Mesendoderm (in vitro differentiated cells): ENCODE data around the gene FKBP9.

Experiments used
- DNase-seq: peaks from one replicate; pipeline ENCODE4 v3.0.0; 2013
- H2AK5ac ChIP-seq: 2 replicates; pipeline ENCODE4 v1.6.1; 2013; ENCODE audit warnings: low read length, inconsistent platforms
- H2BK120ac ChIP-seq: 2 replicates; pipeline ENCODE4 v1.6.1; 2013; ENCODE audit warnings: low read depth, mild to moderate bottlenecking, low read length, moderate library complexity, mixed read lengths
- H2BK15ac ChIP-seq: replicated peaks from 2 replicates; pipeline ENCODE4 v1.6.1; 2013; ENCODE audit warnings: low read depth, mild to moderate bottlenecking, moderate library complexity
- H2BK5ac ChIP-seq: 2 replicates; pipeline ENCODE4 v1.6.1; 2013; ENCODE audit warnings: low read length, inconsistent platforms
- H3K18ac ChIP-seq: 2 replicates; pipeline ENCODE4 v1.6.1; 2013; ENCODE audit warnings: mild to moderate bottlenecking, low read length, mixed read lengths
- H3K23ac ChIP-seq: one replicate; pipeline ENCODE4 v1.6.1; 2013; ENCODE audit warnings: low read length
- H3K27ac ChIP-seq: 2 replicates; pipeline ENCODE4 v1.5.1; 2013; ENCODE audit warnings: low read depth, mild to moderate bottlenecking, inconsistent platforms, low read length, moderate library complexity
- H3K27me3 ChIP-seq: 2 replicates; pipeline ENCODE4 v1.6.1; 2013; ENCODE audit warnings: low read length, control low read depth, mild to moderate bottlenecking, inconsistent platforms; ENCODE audit not compliant: insufficient read depth, poor library complexity
- H3K36me3 ChIP-seq: 2 replicates; pipeline ENCODE4 v1.6.1; 2013; ENCODE audit warnings: low read length, inconsistent platforms; ENCODE audit not compliant: control insufficient read depth, insufficient read depth
- H3K4ac ChIP-seq: one replicate; pipeline ENCODE4 v1.6.1; 2013; ENCODE audit warnings: low read depth, mild to moderate bottlenecking, low read length, moderate library complexity
- H3K4me1 ChIP-seq: 2 replicates; pipeline ENCODE4 v1.6.1; 2013; ENCODE audit warnings: low read depth, low read length, inconsistent platforms; ENCODE audit not compliant: control insufficient read depth
- H3K4me2 ChIP-seq: 2 replicates; pipeline ENCODE4 v1.6.1; 2013; ENCODE audit warnings: low read length
- H3K4me3 ChIP-seq: 2 replicates; pipeline ENCODE4 v1.5.1; 2013; ENCODE audit warnings: mild to moderate bottlenecking, low read length
- H3K56ac ChIP-seq: one replicate; pipeline ENCODE4 v1.6.1; 2013; ENCODE audit warnings: low read length
- H3K79me1 ChIP-seq: 2 replicates; pipeline ENCODE4 v1.6.1; 2013; ENCODE audit warnings: low read length, inconsistent platforms
- H3K79me2 ChIP-seq: 2 replicates; pipeline ENCODE4 v1.6.1; 2013; ENCODE audit warnings: mild to moderate bottlenecking, low read length; ENCODE audit not compliant: control insufficient read depth, insufficient read depth
- H3K9ac ChIP-seq: 2 replicates; pipeline ENCODE4 v1.6.1; 2013; ENCODE audit warnings: low read length, inconsistent platforms
- H4K5ac ChIP-seq: one replicate; pipeline ENCODE4 v1.6.1; 2013; ENCODE audit warnings: low read length
- H4K8ac ChIP-seq: one replicate; pipeline ENCODE4 v1.6.1; 2013; ENCODE audit warnings: low read depth, mild to moderate bottlenecking, control low read depth, low read length, moderate library complexity
- WGBS: extraction: QIAGEN DNeasy Blood & Tissue Kit; methylation state at CpG from one replicate; pipeline ENCODE4 v1.1.7; 2013; ENCODE audit warnings: low lambda C conversion rate, missing lambda C conversion rate; ENCODE audit not compliant: insufficient coverage; ENCODE audit errors: extremely low coverage; 5-methylcytosine and 5-hydroxymethylcytosine counted together

The FKBP9 gene

GRCh38 chr7:32943252-32944030, 13.8 kb upstream of the FKBP9 start:
- H3K4me3 ChIP-seq: no peak overlapping the region
- H3K9ac ChIP-seq: no peak overlapping the region
- no peak overlapping the region for H3K4ac ChIP-seq
- no peaks in the 10 kb centered on the region for H3K79me1 ChIP-seq
- no peaks in the 10 kb centered on the region for H3K4me1 ChIP-seq
- no peak overlapping the region for H4K8ac ChIP-seq
- DNase-seq: no peak
- H4K5ac ChIP-seq: no peak overlapping the region
- H3K56ac ChIP-seq: no peak overlapping the region
- H3K18ac ChIP-seq: no peak overlapping the region
- H3K36me3 ChIP-seq: no peaks in the 10 kb centered on the region
- WGBS: no CpG with 5 or more reads among the region's 6 CpGs
- H3K23ac ChIP-seq: no peak overlapping the region
- no peak overlapping the region for H3K27ac ChIP-seq
- H2BK120ac ChIP-seq: no peak overlapping the region
- peaks cover 5% of the 10 kb centered on the region for H3K27me3 ChIP-seq
- no peak overlapping the region for H2BK5ac ChIP-seq
- no peak overlapping the region for H2AK5ac ChIP-seq
- H2BK15ac ChIP-seq: no peak overlapping the region
- H3K79me2 ChIP-seq: no peaks in the 10 kb centered on the region
- H3K4me2 ChIP-seq: no peak overlapping the region

GRCh38 chr7:32947420-32947983, 9.7 kb upstream of the FKBP9 start:
- no peak for DNase-seq
- H3K18ac ChIP-seq: no peak overlapping the region
- no peak overlapping the region for H3K9ac ChIP-seq

DNA sequence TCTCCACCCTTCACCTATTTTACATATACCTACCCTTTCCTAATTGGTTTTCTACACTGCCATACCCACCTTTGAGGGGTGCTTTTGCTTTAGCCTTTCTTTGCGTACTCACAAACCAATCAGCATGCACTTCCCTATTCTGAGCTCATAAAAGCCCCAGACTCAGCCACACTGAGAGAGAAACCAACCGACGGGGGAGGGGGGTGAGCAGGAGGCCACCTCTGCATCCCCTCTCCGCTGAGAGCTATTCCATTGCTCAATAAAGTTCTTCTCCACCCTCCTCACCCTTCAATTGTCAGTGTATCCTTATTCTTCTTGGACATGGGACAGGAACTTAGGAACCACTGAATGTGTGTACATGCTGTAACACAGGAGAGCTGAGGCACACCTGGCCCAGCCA, 9.0 kb upstream of the FKBP9 start:
- H4K5ac ChIP-seq: no peak overlapping the region
- H3K9ac ChIP-seq: no peak overlapping the region
- H3K79me2 ChIP-seq: no peaks in the 10 kb centered on the region
- no peak overlapping the region for H2BK120ac ChIP-seq
- no peak overlapping the region for H3K18ac ChIP-seq
- H3K36me3 ChIP-seq: no peaks in the 10 kb centered on the region
- no peak overlapping the region for H3K56ac ChIP-seq
- no CpG with 5 or more reads among the region's 4 CpGs for WGBS
- no peak overlapping the region for H2AK5ac ChIP-seq
- no peak overlapping the region for H3K4me2 ChIP-seq
- DNase-seq: no peak
- H4K8ac ChIP-seq: no peak overlapping the region
- H3K27me3 ChIP-seq: no peaks in the 10 kb centered on the region
- no peak overlapping the region for H2BK5ac ChIP-seq
- no peak overlapping the region for H3K4ac ChIP-seq
- H3K27ac ChIP-seq: no peak overlapping the region
- no peak overlapping the region for H2BK15ac ChIP-seq
- no peak overlapping the region for H3K23ac ChIP-seq
- no peaks in the 10 kb centered on the region for H3K79me1 ChIP-seq
- H3K4me1 ChIP-seq: no peaks in the 10 kb centered on the region
- no peak overlapping the region for H3K4me3 ChIP-seq

More at GRCh38 chr7:32947420-32947983, 9.7 kb upstream of the FKBP9 start:
- Histone ChIP-seq H3K79me1 (no peaks in the 10 kb centered on the region), H3K4me2 (no peak overlapping the region), H3K79me2 (no peaks in the 10 kb centered on the region), H3K27ac (no peak overlapping the region), H3K4me1 (no peaks in the 10 kb centered on the region), H3K36me3 (no peaks in the 10 kb centered on the region), H2BK15ac (no peak overlapping the region), H4K5ac (no peak overlapping the region), H2BK5ac (no peak overlapping the region), H2AK5ac (no peak overlapping the region), H3K4me3 (no peak overlapping the region), H4K8ac (no peak overlapping the region), H3K56ac (no peak overlapping the region), H3K23ac (no peak overlapping the region), H2BK120ac (no peak overlapping the region), H3K27me3 (no peaks in the 10 kb centered on the region), H3K4ac (no peak overlapping the region)
- no CpG with 5 or more reads among the region's 3 CpGs for WGBS

DNA sequence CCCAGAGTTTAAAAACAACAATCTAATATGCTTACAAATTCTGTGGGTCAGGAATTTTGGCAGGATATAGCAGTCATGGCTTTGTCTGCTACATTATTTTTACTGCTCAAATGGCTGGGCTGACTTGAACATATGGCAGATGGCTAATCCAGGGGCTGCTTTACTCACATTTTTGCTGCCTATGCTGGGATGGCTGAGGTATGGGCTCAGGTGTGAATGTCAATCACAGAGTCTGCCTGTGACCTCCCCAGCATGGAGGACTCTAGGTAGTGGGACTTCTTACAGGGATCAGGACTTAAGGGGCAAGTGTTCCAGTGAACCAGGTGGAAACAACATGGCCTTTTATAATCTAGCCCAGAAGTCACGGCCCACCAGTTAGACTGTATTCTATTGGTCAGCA, 4.4 kb upstream of the FKBP9 start:
- Histone ChIP-seq H3K27me3 (no peaks in the 10 kb centered on the region), H3K4ac (no peak overlapping the region), H3K79me2 (no peaks in the 10 kb centered on the region), H3K79me1 (no peaks in the 10 kb centered on the region), H2BK120ac (no peak overlapping the region), H3K4me1 (no peaks in the 10 kb centered on the region), H3K9ac (no peak overlapping the region), H3K4me2 (no peak overlapping the region), H3K23ac (no peak overlapping the region), H2BK5ac (no peak overlapping the region), H3K4me3 (no peak overlapping the region), H3K56ac (no peak overlapping the region), H2BK15ac (no peak overlapping the region), H2AK5ac (no peak overlapping the region), H3K27ac (no peak overlapping the region), H4K8ac (no peak overlapping the region), H3K36me3 (no peaks in the 10 kb centered on the region), H3K18ac (no peak overlapping the region), H4K5ac (no peak overlapping the region)
- no CpG with 5 or more reads among the region's 1 CpG for WGBS
- no peak for DNase-seq

DNA sequence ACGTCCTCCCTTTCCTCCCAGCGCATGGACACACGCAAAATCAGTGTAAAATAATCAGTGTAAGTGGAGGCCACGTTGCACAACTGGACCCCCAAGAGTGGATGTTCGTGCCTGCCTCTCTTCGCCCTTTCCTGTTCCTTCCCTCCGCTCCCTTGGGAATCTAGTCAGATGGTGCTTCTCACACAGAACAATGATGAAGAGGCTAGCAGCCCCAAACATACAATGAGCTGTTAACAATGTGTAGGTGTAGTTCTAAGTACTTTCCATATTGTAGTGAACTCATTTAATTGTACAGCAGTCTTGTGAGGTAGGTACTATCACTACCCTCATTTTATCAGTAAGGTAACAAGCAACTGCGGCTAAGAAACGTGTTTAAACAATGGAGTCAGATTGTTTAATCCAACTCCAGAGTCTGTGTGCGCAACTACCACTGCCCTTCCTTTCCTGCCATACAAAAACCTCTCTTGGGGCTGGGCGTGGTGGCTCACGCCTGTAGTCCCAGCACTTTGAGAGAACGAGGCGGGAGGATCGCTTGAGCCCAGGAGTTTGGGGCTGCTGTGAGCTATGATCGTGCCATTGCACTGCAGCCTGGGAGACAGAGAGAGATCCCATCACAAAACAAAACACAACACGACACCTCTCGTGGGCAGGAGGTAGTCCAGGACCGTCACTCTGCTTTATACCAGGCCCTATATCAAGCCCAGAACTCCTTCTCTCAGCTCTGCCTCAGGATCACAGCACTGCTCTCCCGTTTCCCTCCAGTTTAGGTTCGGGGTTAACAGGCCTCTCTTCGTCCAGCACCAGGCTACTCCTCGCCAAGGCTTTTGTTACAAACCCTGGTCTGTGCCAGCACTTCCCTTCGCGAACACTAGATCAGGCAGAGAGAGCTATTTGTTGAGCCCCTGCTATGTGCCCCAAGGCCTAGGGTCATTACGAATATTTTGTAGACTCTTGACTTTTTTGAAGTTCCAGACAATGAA, 1.1 kb downstream of the FKBP9 start:
- H4K8ac ChIP-seq: no peak overlapping the region
- H3K9ac ChIP-seq: peak overlapping the region; percentile 72
- H2BK5ac ChIP-seq: no peak overlapping the region
- peak overlapping the region; percentile 87 for H3K56ac ChIP-seq
- peak overlapping the region; percentile 34 for H3K4me3 ChIP-seq
- H3K4ac ChIP-seq: peak overlapping the region; percentile 60
- no peaks in the 10 kb centered on the region for H3K4me1 ChIP-seq
- H4K5ac ChIP-seq: no peak overlapping the region
- peak overlapping the region; percentile 34 for H3K18ac ChIP-seq
- no CpG with 5 or more reads among the region's 26 CpGs for WGBS
- no peak overlapping the region for H2BK120ac ChIP-seq
- H3K23ac ChIP-seq: no peak overlapping the region
- H3K4me2 ChIP-seq: peak overlapping the region; percentile 65
- no peak overlapping the region for H2BK15ac ChIP-seq
- H3K79me2 ChIP-seq: no peaks in the 10 kb centered on the region
- H3K36me3 ChIP-seq: no peaks in the 10 kb centered on the region
- no peak overlapping the region for H3K27ac ChIP-seq
- no peaks in the 10 kb centered on the region for H3K79me1 ChIP-seq
- H3K27me3 ChIP-seq: no peaks in the 10 kb centered on the region
- peak; percentile 60 for DNase-seq
- no peak overlapping the region for H2AK5ac ChIP-seq
